22Rv1 (cell line): Measurements from ENCODE around the gene MAST4.

Experiments used
- ZFX ChIP-seq: fragments of 450-650 bp; IDR thresholded peaks from 2 replicates; pipeline ENCODE4 v1.6.1; 2017; ENCODE audit warnings: antibody characterized with exemption, borderline replicate concordance
- TF ChIP-seq, protein P1 (sequence below): fragments of 450-650 bp; IDR thresholded peaks from 2 replicates; pipeline ENCODE4 v1.5.1; 2017; ENCODE audit warnings: mild to moderate bottlenecking

DNA sequence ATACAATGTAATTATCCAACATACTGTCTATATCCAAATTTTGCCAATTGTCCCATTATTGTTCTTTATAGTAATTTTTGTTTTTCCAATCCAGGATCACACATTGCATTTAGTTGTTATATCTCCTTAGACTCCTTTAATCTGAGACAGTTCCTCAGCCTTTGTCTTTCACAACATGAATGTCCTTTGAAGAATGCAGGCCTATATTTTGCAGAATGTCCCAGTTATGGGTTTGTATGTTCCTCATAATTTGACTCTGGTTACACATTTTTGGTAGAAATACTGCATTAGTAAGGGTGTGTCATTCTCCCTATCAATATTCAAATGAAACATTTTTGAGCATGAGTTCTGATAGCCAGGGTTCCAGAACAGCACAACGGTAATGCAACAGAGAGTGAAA lies 593.7 kb downstream of the MAST4 start:
- TF ChIP-seq, protein P1, sequence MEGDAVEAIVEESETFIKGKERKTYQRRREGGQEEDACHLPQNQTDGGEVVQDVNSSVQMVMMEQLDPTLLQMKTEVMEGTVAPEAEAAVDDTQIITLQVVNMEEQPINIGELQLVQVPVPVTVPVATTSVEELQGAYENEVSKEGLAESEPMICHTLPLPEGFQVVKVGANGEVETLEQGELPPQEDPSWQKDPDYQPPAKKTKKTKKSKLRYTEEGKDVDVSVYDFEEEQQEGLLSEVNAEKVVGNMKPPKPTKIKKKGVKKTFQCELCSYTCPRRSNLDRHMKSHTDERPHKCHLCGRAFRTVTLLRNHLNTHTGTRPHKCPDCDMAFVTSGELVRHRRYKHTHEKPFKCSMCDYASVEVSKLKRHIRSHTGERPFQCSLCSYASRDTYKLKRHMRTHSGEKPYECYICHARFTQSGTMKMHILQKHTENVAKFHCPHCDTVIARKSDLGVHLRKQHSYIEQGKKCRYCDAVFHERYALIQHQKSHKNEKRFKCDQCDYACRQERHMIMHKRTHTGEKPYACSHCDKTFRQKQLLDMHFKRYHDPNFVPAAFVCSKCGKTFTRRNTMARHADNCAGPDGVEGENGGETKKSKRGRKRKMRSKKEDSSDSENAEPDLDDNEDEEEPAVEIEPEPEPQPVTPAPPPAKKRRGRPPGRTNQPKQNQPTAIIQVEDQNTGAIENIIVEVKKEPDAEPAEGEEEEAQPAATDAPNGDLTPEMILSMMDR: no peak
- no peak for TF ChIP-seq ZFX
